CD8-positive, alpha-beta memory T cell (primary cell): ENCODE data around the gene ZNF134. TPM values are rescaled to one million over a fixed set of nuclear protein-coding genes. Genes with fewer than 3 reads are reported as not detected.

Experiments used
- polyA plus RNA-seq: library from polyadenylated mRNA; unstranded; fragments of 300-500 nt; fragmentation: Illumina TruSeq; gene quantifications from one replicate; pipeline ENCODE4 v1.2.3, GENCODE V29; 2021
- total RNA-seq, 2 experiments: library from RNA; stranded (reverse); gene quantifications; one replicate each; pipeline ENCODE4 v1.2.3, GENCODE V29; 2021

Gene ZNF134
- total and polyA plus RNA-seq, 3 experiments from 2014 or later = 14.3 to 22.1 (median 19.1) TPM

Other genes starting within 250 kb of the ZNF134 start
- 10 to 100 TPM; 19.2 to 19.5 TPM for gene ZNF548, start 224.4 kb upstream of the ZNF134 start, total RNA-seq
- 19.9 TPM for gene ZNF548, start 224.4 kb upstream of the ZNF134 start, polyA plus RNA-seq
- 10 to 100 TPM; 11.5 to 17.0 TPM for gene ZNF17, start 203.1 kb upstream of the ZNF134 start, total RNA-seq
- gene ZNF17, start 203.1 kb upstream of the ZNF134 start, polyA plus RNA-seq = 6.5 TPM
- gene ZNF749, start 178.9 kb upstream of the ZNF134 start, total RNA-seq = 10 to 100 TPM; 29.9 to 32.7 TPM
- gene ZNF749, start 178.9 kb upstream of the ZNF134 start, polyA plus RNA-seq = 4.1 TPM
- under 1 TPM; 0.24 to 0.27 TPM for gene VN1R1, start 157.1 kb upstream of the ZNF134 start, total RNA-seq
- not detected for gene VN1R1, start 157.1 kb upstream of the ZNF134 start, polyA plus RNA-seq
- gene ZNF772, start 136.7 kb upstream of the ZNF134 start, total RNA-seq = 1 to 10 TPM; 6.3 to 7.3 TPM
- gene ZNF772, start 136.7 kb upstream of the ZNF134 start, polyA plus RNA-seq = 0.92 TPM
- 1 to 10 TPM; 7.3 to 9.1 TPM for gene ZNF419, start 126.5 kb upstream of the ZNF134 start, total RNA-seq
- 9.5 TPM for gene ZNF419, start 126.5 kb upstream of the ZNF134 start, polyA plus RNA-seq
- gene ZNF773, start 114.3 kb upstream of the ZNF134 start, total RNA-seq = 1 to 10 TPM; 7.6 to 8.1 TPM
- gene ZNF773, start 114.3 kb upstream of the ZNF134 start, polyA plus RNA-seq = 14.5 TPM
- 1 to 10 TPM; 6.9 to 7.0 TPM for gene ZNF549, start 86.9 kb upstream of the ZNF134 start, total RNA-seq
- 8.7 TPM for gene ZNF549, start 86.9 kb upstream of the ZNF134 start, polyA plus RNA-seq
- 10 to 100 TPM in 1 of 2 experiments, 1 to 10 TPM in 1; 9.6 to 10.3 TPM for gene ZNF550, start 54.4 kb upstream of the ZNF134 start, total RNA-seq
- gene ZNF550, start 54.4 kb upstream of the ZNF134 start, polyA plus RNA-seq = 13.5 TPM
- gene ZNF416, start 35.3 kb upstream of the ZNF134 start, total RNA-seq = 1 to 10 TPM; 5.9 to 6.6 TPM
- 6.3 TPM for gene ZNF416, start 35.3 kb upstream of the ZNF134 start, polyA plus RNA-seq
- 10 to 100 TPM in 1 of 2 experiments, 1 to 10 TPM in 1; 9.7 to 10.9 TPM for gene ZIK1, start 30.1 kb upstream of the ZNF134 start, total RNA-seq
- gene ZIK1, start 30.1 kb upstream of the ZNF134 start, polyA plus RNA-seq = 7.6 TPM
- gene ZNF530, start 14.4 kb upstream of the ZNF134 start, total RNA-seq = 10 to 100 TPM; 10.5 to 12.6 TPM
- 6.2 TPM for gene ZNF530, start 14.4 kb upstream of the ZNF134 start, polyA plus RNA-seq
- 10 to 100 TPM; 12.1 TPM for gene ZNF211, start 18.9 kb downstream of the ZNF134 start, total RNA-seq
- gene ZNF211, start 18.9 kb downstream of the ZNF134 start, polyA plus RNA-seq = 17.9 TPM
- not detected for gene ZSCAN4, start 54.7 kb downstream of the ZNF134 start, total RNA-seq
- gene ZSCAN4, start 54.7 kb downstream of the ZNF134 start, polyA plus RNA-seq = not detected
- gene ZNF551, start 67.7 kb downstream of the ZNF134 start, total RNA-seq = 10 to 100 TPM; 14.5 to 15.6 TPM
- gene ZNF551, start 67.7 kb downstream of the ZNF134 start, polyA plus RNA-seq = 7.8 TPM
- 1 to 10 TPM; 6.5 to 7.7 TPM for gene ZNF154, start 95.0 kb downstream of the ZNF134 start, total RNA-seq
- gene ZNF154, start 95.0 kb downstream of the ZNF134 start, polyA plus RNA-seq = 2.2 TPM
- gene ZNF671, start 113.4 kb downstream of the ZNF134 start, total RNA-seq = 10 to 100 TPM; 10.6 to 11.0 TPM
- gene ZNF671, start 113.4 kb downstream of the ZNF134 start, polyA plus RNA-seq = 24.3 TPM
- gene ZNF776, start 132.6 kb downstream of the ZNF134 start, total RNA-seq = 10 to 100 TPM; 13.3 to 17.2 TPM
- gene ZNF776, start 132.6 kb downstream of the ZNF134 start, polyA plus RNA-seq = 7.0 TPM
- gene ZNF586, start 155.4 kb downstream of the ZNF134 start, total RNA-seq = 10 to 100 TPM; 15.6 to 17.1 TPM
- gene ZNF586, start 155.4 kb downstream of the ZNF134 start, polyA plus RNA-seq = 18.6 TPM
- 10 to 100 TPM in 1 of 2 experiments, 1 to 10 TPM in 1; 7.2 to 10.6 TPM for gene ZNF552, start 200.7 kb downstream of the ZNF134 start, total RNA-seq
- gene ZNF552, start 200.7 kb downstream of the ZNF134 start, polyA plus RNA-seq = 11.3 TPM
- 10 to 100 TPM; 24.8 to 25.4 TPM for gene ZNF587B, start 216.1 kb downstream of the ZNF134 start, total RNA-seq
- gene ZNF587B, start 216.1 kb downstream of the ZNF134 start, polyA plus RNA-seq = 1.4 TPM
- 10 to 100 TPM; 24.2 to 27.2 TPM for gene ZNF587, start 235.6 kb downstream of the ZNF134 start, total RNA-seq
- gene ZNF587, start 235.6 kb downstream of the ZNF134 start, polyA plus RNA-seq = 4.8 TPM